ENCODE measurements around the gene LPIN1.

The LPIN1 gene

DNA sequence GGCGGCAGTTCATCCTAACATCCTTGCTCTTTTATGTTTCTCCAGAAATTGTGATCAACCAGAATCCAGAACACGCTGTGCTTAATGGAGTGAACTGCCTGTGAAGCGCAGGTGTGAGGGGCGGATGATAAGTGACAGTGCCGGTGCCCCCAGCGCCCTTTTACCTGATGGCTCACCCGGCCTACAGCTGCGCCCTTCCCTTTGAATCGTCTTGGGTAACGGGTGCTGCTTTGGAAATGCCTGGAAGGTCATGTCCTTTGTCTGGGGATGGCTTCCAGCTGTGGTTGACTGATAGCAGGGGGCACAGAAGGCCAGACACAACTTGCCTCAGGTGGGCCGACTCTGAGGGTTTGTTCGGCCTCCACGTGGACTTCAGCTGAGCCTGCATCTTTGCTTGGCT is 119.4 kb downstream of the LPIN1 start:
- no peak overlapping the region for H3K4me3 ChIP-seq (ENCODE audit: low read depth, low read length)
- no peak for DNase-seq (ENCODE audit: low read depth, low spot score)
- in situ Hi-C loops (cut with HindIII; ENCODE audit: low sequenced_read_pairs) = no loop called here
- TF ChIP-seq, protein P1, sequence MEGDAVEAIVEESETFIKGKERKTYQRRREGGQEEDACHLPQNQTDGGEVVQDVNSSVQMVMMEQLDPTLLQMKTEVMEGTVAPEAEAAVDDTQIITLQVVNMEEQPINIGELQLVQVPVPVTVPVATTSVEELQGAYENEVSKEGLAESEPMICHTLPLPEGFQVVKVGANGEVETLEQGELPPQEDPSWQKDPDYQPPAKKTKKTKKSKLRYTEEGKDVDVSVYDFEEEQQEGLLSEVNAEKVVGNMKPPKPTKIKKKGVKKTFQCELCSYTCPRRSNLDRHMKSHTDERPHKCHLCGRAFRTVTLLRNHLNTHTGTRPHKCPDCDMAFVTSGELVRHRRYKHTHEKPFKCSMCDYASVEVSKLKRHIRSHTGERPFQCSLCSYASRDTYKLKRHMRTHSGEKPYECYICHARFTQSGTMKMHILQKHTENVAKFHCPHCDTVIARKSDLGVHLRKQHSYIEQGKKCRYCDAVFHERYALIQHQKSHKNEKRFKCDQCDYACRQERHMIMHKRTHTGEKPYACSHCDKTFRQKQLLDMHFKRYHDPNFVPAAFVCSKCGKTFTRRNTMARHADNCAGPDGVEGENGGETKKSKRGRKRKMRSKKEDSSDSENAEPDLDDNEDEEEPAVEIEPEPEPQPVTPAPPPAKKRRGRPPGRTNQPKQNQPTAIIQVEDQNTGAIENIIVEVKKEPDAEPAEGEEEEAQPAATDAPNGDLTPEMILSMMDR (IDR thresholded peaks at IDR 0.05; ENCODE audit: low read depth, low read length) = no peak

DNA sequence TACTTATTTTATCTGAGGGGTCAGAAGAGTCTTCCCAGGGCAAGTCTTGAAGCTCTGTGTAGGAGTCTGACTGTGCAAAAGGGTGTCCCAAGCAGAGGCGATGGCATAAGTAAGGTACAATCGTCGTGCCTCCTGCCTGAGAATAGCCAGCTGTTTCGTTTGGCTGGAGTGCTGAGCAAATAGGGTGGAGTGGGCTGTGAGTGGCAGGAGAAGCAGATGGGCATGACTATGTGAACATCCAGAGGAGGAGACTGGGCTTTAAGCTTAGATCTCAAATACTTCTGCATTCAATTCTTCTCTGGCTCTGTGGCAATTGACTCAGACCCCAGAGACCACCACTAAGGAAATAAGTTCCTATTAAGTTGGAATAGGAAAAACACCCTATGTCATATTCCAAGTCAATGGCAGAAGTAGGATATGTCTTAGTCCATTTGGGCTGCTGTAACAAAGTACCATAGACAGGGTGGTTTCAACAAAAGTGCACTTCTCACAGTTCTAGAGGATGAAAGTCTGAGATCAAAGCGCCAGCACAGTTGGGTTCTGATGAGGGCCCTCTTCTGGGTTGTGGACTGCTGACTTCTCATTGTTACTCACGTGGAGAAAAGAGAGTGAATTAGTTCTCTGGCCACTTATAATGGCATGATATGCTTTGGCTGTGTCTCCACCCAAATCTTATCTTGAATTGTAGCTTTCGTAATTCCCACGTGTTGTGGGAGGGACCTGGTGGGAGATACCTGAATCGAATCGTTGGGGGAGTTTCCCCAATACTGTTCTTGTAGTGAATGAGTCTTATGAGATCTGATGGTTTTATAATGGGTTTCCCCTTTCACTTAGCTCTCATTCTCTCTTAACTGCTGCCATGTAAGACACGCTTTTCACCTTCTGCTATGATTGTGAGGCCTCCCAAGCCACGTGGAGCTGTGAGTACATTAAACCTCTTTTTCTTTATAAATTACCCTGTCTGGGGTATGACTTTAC is 120.2 kb downstream of the LPIN1 start:
- no peak overlapping the region for H3K4me3 ChIP-seq (ENCODE audit: low read depth, low read length)
- in situ Hi-C loops (cut with HindIII; ENCODE audit: low sequenced_read_pairs) = no loop called here
- TF ChIP-seq, protein P1 (IDR thresholded peaks at IDR 0.05; ENCODE audit: low read depth, low read length) = no peak
- no peak for DNase-seq (ENCODE audit: low read depth, low spot score)

DNA sequence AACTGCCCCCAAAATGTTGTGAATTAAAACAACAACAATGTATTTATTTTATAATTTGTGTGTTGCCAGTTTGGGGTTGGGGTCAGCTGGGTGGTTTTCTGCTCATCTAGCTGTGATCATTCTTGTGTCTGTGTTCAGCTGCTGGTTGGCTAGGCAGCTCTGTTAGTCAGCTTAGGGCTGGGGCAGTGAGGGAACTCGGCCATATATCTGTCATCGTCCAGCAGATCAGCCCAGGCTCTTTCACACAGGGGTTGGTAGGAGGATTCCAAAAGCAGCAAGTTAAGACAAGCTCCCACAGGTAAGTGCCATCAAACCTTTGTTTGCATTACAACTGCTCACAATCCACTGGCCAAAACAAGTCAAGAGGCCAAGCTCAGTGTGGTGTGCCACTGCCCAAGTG is 121.5 kb downstream of the LPIN1 start:
- TF ChIP-seq, protein P1 (IDR thresholded peaks at IDR 0.05; ENCODE audit: low read depth, low read length) = no peak
- no peak overlapping the region for H3K4me3 ChIP-seq (ENCODE audit: low read depth, low read length)
- in situ Hi-C loops (cut with HindIII; ENCODE audit: low sequenced_read_pairs) = no loop called here
- DNase-seq (ENCODE audit: low read depth, low spot score) = no peak

DNA sequence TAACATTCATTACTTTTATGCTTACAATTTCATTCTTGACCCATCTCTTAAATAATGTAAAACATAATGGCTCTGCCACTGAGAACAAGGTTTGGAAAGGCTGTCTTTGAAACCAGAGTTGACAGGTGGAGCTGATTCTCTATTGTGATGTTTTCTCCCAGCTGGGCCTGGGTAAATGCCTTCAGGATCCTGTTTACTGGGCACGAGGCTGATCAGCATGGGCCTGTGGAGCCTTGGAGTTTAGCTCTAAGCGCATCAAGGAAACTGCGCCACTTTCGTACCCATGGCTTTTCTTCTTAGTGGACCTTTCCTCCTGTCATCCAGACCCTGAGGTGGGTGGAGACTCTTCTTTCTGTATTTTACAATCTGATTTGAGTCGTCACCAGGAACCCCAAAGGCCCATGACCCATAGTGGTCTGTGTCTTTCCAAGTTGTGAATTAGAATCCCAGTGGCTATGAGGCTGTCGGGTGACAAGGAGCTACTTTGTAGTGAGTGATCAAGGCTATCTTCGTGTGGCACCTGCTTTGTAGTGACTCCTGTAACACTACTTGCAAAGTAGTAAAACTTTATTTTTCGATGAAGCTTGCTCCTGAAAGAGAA is 123.1 kb downstream of the LPIN1 start:
- in situ Hi-C loops (cut with HindIII; ENCODE audit: low sequenced_read_pairs) = no loop called here
- DNase-seq (ENCODE audit: low read depth, low spot score) = no peak
- TF ChIP-seq, protein P1 (IDR thresholded peaks at IDR 0.05; ENCODE audit: low read depth, low read length) = no peak
- no peak overlapping the region for H3K4me3 ChIP-seq (ENCODE audit: low read depth, low read length)

DNA sequence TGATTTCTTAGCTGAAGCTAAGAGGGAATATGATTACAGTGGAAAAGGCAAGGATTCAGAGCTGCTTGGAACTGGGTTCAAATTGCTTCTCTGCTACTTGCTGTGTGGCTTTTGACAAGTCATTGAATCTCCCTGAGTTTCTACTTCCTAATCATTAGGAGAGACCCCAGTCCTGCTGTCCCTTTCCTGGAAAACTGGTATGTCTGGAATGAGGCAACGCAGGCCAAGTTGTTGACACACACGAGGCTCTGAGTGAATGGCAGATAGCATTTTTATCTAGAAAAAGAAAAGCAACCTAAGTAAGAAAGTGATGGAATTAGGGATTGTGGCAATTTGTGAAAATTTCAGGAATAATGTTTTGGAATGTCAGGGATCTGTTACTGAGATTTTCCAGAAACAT is 123.6 kb downstream of the LPIN1 start:
- no peak overlapping the region for H3K4me3 ChIP-seq (ENCODE audit: low read depth, low read length)
- TF ChIP-seq, protein P1 (IDR thresholded peaks at IDR 0.05; ENCODE audit: low read depth, low read length) = no peak
- no peak for DNase-seq (ENCODE audit: low read depth, low spot score)
- in situ Hi-C loops (cut with HindIII; ENCODE audit: low sequenced_read_pairs) = no loop called here

DNA sequence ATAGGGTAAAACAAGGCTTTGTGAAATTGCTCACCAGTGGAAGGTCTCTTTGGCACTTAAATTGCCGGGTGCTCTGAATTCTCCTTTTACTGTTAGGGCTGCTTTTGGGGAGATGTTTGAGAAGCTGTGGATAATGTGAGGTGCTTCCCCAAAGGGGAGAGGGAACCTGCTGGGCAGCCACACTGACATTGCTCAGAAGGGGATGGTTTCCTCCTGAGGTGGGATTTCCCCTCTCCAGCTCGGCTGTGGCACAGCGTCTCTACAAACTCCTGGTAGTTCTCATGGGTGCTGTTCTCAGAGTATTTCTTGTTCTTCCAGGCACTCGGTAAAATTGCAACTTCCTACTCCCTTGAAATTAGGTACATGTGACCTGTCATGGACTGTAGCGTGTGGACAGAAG is 124.2 kb downstream of the LPIN1 start:
- TF ChIP-seq, protein P1 (IDR thresholded peaks at IDR 0.05; ENCODE audit: low read depth, low read length) = no peak
- DNase-seq (ENCODE audit: low read depth, low spot score) = no peak

More for the DNA sequence above, 124.2 kb downstream of the LPIN1 start:
- no peak overlapping the region for H3K4me3 ChIP-seq (ENCODE audit: low read depth, low read length)
- in situ Hi-C loops (cut with HindIII; ENCODE audit: low sequenced_read_pairs) = no loop called here

Data from astrocyte of the spinal cord (primary cell).